Suprapubic skin (tissue), 4 donors: Measurements from ENCODE around the gene AHNAK.

ENCODE experiments used
- POLR2A ChIP-seq, 2 donors: fragments of 450-650 bp; IDR thresholded peaks; one replicate each; pipeline ENCODE4 v1.6.1; 2017; ENCODE audit warnings: antibody characterized with exemption in 2 of 2, mild to moderate bottlenecking in 2 of 2, moderate library complexity in 2 of 2
- POLR2AphosphoS5 ChIP-seq, 3 donors: sonication (generic); formaldehyde crosslinking; IDR thresholded peaks; one replicate each; pipeline ENCODE4 v1.6.1; 2017; ENCODE audit warnings: antibody characterized with exemption in 3 of 3
- TF ChIP-seq, protein P1 (sequence below), 2 donors: fragments of 200-600 bp in 1 of 2; fragments of 450-650 bp in 1 of 2; sonication (generic) in 1 of 2; IDR thresholded peaks; one replicate each; pipeline ENCODE4 v1.5.1; 2016 to 2019; ENCODE audit warnings: antibody characterized with exemption in 2 of 2, mild to moderate bottlenecking in 1 of 2, moderate library complexity in 1 of 2

DNA sequence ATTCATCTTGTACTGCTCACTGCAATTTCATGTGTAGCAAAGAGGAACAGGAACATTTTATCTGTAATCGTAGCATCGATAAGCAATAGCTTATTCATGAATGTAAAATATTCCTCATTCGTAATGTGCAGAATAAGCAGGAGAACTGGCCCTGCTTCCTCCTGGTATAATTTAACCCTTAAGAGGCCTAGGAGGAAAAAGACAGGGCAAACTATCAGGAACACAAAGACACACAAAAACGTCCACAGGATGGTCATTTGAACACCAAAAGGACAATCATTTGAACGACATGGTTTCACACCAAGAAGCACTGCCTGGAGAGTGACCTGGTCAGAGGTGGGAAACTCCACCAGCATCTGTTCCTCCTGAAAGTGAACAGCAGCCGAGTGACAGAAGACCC, 63.9 kb downstream of the AHNAK start:
- TF ChIP-seq, protein P1, sequence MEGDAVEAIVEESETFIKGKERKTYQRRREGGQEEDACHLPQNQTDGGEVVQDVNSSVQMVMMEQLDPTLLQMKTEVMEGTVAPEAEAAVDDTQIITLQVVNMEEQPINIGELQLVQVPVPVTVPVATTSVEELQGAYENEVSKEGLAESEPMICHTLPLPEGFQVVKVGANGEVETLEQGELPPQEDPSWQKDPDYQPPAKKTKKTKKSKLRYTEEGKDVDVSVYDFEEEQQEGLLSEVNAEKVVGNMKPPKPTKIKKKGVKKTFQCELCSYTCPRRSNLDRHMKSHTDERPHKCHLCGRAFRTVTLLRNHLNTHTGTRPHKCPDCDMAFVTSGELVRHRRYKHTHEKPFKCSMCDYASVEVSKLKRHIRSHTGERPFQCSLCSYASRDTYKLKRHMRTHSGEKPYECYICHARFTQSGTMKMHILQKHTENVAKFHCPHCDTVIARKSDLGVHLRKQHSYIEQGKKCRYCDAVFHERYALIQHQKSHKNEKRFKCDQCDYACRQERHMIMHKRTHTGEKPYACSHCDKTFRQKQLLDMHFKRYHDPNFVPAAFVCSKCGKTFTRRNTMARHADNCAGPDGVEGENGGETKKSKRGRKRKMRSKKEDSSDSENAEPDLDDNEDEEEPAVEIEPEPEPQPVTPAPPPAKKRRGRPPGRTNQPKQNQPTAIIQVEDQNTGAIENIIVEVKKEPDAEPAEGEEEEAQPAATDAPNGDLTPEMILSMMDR (IDR thresholded peaks at IDR 0.05) = no peak
- no peak for TF ChIP-seq POLR2AphosphoS5 (IDR thresholded peaks at IDR 0.05)
- no peak for TF ChIP-seq POLR2A (IDR thresholded peaks at IDR 0.05)
